ENCODE data around the gene BCL2L11.

The BCL2L11 gene

DNA sequence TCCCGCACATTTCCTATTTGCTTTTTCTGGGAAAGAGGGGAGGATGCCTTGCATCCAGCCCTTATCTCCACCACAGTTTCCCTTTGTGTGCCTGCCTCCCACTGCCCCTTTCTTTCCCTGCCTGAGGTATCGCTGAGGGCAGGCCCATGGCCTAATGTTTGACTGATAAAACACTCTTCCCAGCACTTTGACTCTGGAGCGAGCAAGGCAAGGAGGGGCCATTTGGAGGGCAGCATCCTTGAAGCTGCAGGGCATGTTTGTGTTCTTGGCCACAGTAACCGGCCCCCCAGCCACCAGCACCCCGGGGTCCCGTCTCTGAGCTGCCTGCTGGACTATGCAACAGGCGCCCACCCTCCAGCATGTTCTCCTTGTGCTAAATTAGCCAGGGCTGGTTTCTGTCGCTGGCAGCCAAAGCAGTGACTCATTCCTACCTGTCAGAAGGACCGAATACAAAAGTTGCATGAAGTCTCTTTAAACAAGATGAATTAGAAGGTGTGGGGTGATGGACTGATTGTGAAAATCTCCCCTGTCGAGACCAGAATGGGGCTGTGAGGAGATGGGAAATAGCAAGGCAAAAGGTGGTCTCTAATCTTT lies 50.7 kb downstream of the BCL2L11 start:
- no peak for DNase-seq

DNA sequence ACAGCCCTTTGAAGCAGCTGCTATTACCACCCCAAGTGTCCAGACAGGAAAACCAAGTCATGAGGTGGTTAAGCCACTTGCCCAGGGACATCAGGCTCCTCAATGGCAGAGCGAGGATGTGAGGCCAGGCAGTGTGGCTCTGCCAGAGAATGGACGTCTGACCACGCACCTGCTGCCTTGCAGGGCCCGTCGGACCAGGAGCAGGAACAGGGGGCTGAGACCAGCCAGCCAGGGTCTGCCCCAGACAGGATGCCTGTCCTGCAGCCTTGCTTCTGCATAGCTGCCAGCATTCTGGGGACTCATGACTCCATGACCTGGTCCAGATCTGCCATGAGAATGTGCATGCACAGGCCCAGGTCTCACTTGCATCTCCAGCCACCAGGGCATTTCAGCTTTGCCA lies 52.0 kb downstream of the BCL2L11 start:
- no peak for DNase-seq

DNA sequence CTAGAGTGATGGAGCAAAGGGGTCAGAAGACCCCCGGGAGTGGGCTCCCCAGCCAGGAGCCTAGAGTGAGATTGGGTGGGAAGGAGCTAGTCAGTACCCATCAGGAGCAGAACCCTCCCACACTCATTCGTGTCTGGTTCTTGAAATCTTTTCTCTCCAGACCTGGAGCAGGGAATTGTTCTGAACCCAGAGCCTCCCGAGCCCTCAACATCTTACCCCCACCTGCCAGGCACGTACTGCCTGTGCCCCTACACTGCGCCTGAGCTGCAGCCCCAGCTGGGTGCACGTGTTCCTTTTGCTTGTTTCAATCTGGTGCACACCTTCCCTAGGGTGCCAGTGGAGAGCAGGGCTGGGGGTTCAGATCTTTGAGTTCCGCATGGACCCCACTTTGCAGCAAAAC lies 52.6 kb downstream of the BCL2L11 start:
- no peak for DNase-seq

DNA sequence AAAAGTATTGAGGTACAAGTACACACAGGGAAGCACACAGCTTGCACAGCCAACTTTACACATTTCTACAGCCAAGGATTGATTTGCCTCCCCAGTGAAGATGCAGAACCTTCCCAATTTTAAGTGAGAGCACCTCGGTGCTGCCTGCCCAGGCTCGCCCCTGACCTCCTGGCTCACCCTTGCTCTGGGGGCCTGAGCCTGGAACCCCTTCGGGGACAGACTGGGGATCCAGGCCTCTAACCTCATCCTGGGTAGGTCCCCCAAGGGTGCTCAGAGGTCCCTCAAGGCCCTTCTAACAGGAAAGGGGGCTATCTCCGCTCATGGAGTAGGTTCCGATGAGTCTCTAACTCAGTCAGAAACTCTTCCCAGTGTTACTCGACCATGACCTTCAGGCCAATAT lies 53.1 kb downstream of the BCL2L11 start:
- DNase-seq, result no peak

DNA sequence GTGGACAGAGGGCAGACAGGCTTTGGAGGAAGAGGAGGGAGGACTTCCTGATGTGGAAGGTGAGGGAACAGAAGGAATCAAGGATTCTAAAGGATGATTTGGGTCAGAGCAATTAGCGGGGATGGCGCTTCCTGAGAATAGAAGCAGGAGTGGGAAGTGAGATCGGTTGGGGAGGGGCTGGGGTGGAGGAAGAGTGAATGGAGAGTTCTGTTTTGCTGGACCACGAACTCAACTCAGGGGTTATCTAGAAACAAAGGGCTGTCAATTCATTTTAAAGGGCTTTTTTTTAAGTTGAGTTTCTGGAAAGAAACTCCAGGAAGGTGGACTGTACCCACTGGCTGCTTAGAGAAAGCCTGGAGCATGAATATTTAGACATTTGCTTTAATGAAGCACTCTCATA lies 54.9 kb downstream of the BCL2L11 start:
- DNase-seq, result no peak

DNA sequence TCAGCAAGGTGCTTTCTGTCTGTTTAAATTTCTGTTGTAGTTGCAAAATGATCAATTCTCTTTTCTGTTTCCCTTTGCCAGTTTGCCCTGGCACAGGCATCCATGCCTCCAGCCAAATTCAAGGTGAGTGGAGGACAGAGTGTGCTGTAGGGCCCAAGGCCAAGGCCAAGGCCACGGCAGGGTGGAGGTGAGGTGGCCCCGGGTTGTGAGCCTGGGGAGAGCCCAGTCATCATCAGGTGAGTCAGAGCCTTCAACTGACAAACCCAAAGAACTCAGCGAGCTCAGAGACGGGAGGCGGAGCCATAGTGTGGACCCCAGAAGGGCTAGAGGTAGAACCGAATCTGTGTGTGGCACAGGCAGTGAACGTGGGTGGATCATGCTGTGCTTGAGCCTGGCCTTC lies 55.7 kb downstream of the BCL2L11 start:
- DNase-seq, result no peak

DNA sequence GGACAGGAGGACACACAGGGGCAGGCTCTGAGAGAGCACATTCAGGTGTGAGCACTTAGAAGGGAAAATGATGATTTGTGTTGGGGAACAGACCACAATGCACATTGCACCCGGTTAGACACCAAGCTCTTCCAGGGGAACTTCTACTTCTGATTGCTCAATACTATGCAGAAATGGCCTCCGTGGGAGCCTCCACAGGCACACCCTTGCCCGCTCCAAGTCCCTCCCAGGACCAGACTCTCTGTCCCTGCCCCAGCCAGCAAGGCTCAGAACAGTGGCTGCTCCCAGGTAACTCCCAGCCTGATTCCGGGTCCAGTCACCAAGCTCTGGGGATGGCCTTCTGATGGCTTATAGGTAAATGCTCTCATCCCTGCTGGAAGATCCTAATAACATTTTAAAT lies 56.2 kb downstream of the BCL2L11 start:
- peak; percentile 48 to 60 (median 59) for DNase-seq

DNA sequence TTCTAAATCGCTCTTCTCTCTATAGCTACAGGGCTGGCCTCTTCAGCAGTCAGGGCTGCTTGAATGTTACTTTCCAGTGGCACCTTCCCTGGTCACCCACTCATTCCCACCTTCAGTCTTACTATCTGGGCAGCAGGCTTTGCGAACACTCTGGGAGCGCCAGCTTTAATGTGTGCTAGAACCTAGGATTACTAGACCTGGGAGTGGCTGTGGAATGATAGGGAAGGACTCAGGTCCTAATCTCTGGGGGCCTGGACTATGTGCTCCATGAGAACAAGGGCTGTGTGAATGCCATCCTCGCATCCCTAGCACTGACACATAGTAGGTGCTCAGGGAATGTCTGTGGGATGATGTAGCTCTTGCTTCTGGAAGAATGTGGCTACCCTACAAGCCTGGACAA lies 57.6 kb downstream of the BCL2L11 start:
- no peak for DNase-seq

DNA sequence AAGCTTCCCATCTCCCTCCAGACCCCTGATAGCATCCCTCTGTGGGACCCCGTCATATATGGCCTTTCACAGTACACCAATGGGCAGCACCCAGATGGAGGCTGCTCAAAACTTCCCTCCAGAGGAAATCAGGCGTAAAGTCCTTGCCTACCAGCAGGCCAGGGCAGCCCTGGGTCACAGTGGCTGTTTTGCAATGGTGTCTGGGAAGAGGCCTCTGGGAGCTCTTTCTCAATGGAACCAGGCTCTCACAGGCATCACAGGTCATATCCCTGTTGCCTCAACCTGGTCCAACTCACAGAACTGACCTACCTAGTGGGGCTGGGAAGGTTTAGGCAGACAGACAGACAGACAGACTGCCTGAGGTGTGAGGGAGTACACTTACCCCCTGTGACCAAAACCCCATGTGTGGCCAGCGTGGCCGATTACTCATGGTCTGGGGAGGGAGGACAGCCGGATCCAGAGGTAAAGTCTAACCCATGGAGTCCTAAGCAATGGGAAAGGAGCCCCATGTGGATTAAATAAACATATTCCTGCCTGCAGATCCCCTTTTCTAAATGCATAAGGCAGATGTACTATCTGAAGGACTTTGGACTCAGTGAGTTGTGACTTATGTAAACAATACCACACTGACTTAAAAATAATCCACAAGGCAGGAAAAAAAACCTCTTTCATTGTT lies 58.2 kb downstream of the BCL2L11 start:
- DNase-seq, result no peak

DNA sequence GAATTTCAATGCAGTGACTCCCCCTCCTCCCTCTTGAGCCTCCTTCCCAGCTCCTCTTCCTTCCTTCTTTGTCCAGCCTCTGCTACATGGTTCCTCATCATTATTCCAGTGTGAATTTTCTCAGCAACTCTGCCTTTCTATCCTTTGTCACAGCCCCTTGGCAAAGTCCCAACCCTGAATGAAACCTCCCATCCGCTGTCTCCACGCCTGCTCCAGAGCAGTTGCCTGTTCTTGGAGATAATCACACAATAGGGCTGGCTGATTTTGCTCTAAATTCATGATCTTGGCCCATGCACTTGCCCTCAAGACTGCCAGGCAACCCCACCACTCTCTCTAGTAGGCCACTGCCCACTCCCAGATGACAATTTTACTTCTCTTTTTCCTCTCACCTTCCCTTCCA lies 61.4 kb downstream of the BCL2L11 start:
- no peak for DNase-seq

DNA sequence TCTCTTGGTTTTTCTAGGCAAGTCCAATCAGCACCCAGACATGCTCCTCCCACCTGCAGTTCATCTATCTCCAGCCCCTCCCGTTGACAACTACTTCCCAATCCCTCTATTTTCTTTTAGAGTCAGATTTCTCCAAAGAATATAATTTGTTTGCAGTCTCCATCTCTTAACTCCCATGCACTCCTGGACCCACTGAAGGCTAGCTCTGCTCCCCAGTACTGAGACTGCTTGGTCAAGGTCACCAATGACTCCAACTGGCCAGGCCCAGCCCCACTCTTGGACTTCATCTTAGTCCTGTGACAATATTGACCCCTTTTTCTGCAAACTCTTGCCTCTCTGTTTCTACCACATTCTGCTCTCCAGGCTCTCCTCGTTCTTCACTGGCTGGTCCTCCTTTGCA lies 62.0 kb downstream of the BCL2L11 start:
- DNase-seq, result no peak

DNA sequence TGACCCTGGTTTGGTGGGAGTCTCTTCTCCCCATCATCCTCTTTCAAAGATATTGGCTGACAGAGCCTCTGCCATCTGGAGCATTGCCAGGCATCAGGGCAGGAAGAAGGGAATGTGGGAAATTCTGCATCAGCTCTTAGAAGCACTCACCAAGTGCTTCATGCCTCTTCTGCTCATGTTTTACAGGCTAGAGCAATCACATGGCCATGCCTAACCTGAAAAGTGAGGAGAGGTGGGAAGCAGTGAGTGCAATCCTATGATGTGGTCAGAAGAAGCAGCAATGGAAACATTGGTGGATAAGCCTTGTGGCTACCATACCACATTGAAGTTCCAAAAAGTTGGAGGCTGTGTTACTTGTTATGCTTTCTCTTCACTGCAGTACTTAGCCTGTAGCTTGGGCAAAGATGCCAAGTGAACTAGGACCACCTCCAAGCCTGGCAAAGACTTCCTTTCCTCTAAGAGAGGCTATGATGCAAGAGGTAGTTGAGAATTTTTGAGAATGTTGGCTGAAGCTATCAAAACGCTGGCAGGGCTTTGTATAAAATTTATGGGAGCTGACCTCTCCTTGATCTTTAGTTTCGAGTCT lies 64.1 kb downstream of the BCL2L11 start:
- DNase-seq, result no peak

DNA sequence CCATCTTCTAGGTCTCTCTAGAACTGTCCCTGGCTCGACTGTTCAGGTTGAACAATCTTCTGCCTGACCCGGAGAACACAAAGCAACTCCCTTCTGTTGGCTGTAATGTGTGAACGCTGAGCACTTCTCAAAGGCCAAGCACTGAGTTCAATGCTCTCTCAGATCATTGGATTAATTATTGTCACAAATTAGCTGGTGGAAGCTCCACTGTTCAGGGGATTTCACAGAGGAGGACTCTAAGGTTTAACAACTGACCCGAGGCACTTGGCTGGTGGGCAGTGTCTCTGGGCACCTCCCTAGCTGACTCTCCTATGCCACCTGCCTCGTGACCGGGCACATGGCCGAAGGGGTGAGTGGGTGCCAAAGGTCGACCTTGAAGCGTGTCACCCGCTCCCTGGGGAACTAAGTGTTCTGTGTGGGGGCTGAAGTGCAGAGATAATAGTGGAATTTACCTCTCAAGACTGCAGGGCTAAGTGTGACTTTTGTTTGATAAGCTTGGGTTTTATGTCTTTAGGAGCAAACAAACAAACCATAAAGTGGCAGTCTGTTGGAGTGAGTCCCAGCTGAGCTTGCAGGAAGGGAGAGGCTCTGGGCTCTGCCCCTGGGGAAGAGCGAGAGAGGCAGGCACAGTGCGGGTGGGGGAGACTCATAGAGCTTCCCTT lies 64.8 kb downstream of the BCL2L11 start:
- DNase-seq, result no peak

DNA sequence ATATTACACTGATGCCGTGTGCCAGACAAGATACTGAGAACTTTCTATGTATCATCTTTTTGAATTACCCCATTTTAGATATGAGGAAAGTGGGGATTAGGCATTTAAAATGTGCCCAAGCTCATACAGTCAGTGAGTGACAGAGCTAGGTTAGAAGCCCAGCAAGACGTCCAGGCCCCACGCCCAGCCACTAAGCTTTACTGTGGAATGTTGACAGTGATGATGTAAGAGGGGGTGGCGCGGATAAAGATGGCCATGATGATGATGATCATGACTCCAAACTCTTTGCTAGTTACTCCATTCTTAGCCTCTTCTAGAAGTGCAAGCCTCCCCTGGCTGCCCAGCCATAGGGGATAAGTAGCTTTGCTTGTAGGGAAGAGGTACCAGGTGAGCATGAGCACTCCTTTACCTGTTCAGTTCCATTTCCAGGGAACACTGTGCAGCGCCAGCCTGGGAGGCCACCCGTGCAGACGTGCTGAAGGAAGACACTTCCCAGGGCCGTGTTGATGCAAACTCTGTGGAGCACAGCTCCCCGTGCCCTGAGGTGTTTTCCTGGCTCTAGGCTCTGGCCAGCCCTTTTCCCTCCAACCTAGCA lies 65.5 kb downstream of the BCL2L11 start:
- DNase-seq, result no peak

DNA sequence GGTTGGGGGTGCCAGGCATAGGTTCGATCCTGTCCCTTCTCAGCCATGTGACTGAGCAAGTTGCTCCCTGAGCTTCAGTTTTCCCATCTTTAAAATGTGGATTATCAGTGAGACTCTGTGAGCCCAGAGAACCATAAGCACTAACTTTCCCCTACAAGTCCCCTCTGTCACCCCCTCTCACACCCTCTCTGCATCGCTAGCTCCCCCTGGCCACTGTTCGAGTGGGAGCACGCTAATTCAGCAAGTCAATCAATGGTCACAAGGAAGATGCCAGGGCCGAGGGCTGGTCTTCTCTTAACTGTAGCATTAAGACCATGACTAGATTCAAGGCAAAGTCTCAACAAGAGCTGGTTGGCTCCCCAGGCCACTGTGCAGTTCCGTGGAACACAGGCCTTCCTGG lies 66.2 kb downstream of the BCL2L11 start:
- no peak for DNase-seq

DNA sequence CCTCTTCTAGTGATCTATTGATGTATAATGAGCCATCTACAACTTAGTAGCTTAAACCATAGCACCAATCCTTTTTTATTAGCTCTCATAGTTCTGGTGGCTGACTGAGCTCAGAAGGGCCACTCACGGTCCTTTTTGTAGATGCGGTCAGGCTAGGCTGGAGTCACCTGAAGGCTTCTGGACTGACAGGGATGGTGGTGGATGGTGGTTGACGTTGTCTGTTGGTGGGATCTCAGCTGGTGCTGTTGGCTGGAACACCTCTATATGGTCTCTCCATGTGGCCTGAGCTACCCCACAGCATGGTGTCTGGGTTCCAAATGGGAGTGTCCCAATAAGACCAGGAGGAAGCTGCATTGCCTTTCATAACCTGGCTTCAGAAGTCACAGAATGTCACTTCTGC lies 68.0 kb downstream of the BCL2L11 start:
- DNase-seq, result no peak

DNA sequence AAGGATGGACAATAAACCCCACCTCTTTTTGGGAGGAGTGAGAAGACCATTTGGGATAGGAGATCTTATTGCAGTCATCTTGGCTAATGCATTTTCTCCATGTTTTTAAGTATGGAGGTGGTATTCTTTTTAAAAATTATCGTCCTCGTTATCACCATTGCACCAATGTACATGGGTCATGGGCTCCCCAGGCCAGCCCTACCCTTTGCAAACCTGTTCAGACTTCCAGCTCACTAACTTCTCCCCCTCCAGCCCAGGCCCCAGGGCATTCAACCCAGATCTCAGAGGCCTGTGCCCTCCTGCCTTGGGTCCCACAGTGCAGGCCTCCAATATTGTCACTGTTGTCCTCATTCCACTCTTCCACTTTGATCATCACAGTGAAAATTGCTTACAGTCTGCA lies 68.4 kb downstream of the BCL2L11 start:
- no peak for DNase-seq

DNA sequence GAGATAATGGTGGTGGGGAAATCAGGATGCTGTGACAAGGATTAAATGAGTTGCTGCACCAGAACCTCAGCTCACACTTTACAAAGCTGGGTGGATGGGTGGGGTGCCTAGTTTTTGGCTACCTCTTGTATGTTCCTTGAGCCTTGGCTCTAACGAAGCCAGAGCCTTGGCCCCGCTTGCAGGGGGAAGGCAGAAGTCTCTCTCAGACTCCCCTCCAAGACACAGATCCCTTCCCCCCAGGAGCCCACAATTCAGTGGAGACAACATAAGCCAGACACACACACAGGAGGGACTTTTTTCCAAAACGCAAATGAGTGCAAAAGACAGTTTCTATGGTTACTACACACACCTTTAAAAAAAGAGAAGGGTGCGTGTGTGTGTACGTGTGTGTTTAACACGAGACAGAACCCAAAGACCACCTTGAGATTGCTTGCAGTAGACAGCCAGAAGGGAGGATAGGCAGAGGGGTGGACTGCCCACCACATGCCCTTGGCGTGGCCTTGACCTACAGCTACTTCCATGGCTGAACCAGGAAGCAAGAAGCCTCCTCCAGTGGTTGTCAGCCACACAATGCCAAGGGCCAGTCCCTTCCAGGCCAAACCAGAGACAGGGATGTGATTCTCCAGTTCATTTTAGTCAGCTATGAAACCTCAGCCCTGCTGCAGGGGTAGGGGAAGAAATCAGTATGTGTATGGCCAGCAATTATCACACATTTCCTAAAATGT lies 70.3 kb downstream of the BCL2L11 start:
- no peak for DNase-seq

DNA sequence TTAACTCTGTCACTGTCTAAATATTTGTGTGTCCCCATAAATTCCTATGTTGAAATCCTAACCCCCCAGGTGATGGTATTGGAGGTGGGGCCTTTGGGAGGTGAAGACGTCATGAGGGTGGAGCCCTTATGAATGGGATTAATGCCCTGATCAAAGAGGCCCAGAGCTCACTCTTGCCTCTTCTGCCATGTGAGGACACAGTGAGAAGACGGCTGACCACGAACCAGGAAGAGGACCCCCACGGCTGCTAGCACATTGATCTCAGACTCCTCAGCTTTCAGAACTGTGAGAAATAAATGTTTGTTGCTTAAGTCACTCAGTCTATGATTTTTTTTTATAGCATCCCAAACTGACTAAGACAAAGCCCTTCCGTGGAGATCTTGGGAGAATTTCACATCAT lies 71.2 kb downstream of the BCL2L11 start:
- DNase-seq, result no peak

DNA sequence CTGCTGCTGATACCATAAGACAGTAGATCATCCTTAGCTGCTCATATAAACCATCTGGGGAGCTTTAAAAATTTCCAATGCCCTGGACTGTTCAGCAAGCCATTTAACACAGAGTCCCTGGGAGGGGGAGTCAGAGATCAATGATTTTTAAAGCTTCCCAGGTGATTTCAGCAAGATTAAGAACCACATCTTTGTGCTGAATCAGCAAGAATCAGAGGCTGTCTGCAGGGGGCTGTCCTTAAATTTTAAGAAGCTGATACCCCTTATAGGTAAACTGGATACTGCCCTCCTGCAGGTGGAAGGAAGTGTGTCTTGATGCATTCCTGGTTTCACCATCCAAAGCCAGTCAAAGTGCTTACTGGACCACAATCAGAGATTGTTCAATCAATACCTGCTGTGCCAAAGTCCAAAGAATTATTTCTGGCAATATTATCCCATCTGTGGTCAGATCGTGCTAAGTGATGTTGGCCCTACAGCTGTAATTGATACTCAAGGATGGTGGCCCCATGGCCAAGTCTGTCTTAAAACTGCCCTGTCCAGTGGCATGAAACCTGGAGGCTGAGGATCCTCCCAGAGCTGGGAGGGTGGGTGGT lies 72.2 kb downstream of the BCL2L11 start:
- no peak for DNase-seq

DNA sequence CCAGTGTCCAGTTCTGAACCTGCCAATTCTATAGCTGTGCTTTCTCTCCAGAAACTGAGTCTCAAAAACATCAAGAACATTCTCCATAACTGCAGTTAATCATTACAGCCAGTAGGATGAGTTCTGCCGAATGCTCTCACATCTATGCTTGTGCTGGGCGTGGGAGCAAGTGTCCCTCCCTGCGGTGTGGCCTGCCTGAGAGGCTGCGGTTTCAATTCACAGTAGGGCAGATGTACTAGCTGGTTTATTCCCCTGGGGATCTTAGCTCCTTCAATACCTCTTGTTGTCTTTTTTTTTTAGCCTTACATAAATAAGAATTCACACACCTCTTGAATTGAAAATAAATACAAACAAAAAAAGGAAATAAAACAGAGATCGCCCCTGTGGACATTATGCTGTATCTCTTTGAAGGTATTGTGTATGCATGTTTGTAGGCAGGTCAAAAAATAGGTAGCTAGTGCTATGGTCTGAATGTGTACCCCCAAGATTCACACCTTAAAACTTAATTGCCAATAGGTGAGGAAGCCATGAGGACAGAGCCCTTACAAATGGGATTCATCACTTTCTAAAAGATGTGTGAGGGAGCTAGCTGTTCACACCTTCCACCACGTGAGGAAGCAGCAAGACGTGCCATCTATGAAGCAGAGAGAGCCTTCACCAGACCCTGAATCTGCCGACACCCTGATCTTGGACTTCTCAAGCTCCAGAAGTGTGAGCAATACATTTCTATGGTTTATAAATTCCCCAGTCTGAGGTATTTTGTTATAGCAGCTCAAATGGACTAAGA lies 74.3 kb downstream of the BCL2L11 start:
- no peak for DNase-seq

DNA sequence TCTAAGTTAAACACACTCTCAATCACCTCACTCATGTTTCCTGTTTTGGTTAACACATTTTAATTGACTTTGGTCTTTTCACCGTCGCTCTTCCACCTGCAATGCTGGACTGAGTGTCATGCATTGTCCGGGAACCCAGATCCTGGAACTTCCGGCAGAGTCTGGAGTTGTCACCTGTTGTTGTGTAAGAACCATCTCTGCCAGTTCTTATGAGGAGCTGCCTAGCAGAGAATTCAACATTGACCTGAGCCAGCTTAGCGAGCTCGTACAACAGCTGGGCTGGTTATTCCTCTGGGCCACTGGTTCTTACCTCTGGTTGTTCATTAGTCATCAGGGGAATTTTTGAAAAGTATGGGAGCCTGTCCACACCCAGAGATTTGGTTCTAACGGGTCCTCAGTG lies 75.7 kb downstream of the BCL2L11 start:
- DNase-seq, result no peak
